Glutamatergic neuron (in vitro differentiated cells): ENCODE measurements around the gene TEDC1. TPM values are rescaled to one million over a fixed set of nuclear protein-coding genes. Genes with fewer than 3 reads are reported as not detected.

Experiments used
- DNase-seq: peaks from one replicate; pipeline ENCODE4 v3.0.0; 2022
- H3K27ac Mint-ChIP-seq: one replicate; pipeline ENCODE4 v1.8.0; 2020; ENCODE audit warnings: mild to moderate bottlenecking, mixed read lengths, inconsistent platforms; ENCODE audit not compliant: unreplicated experiment
- H3K27me3 Mint-ChIP-seq: one replicate; pipeline ENCODE4 v1.8.0; 2020; ENCODE audit warnings: mild to moderate bottlenecking, moderate library complexity, mixed read lengths, inconsistent platforms; ENCODE audit not compliant: unreplicated experiment
- H3K36me3 Mint-ChIP-seq: one replicate; pipeline ENCODE4 v1.8.0; 2020; ENCODE audit warnings: mild to moderate bottlenecking, mixed read lengths, inconsistent platforms; ENCODE audit not compliant: unreplicated experiment
- H3K4me1 Mint-ChIP-seq: one replicate; pipeline ENCODE4 v1.8.0; 2020; ENCODE audit warnings: mild to moderate bottlenecking, low read depth, mixed read lengths, inconsistent platforms; ENCODE audit not compliant: unreplicated experiment
- H3K4me3 Mint-ChIP-seq: one replicate; pipeline ENCODE4 v1.8.0; 2020; ENCODE audit warnings: mild to moderate bottlenecking, mixed read lengths, inconsistent platforms; ENCODE audit not compliant: unreplicated experiment
- H3K9me3 Mint-ChIP-seq: one replicate; pipeline ENCODE4 v1.8.0; 2020; ENCODE audit warnings: mild to moderate bottlenecking, moderate library complexity, mixed read lengths, inconsistent platforms; ENCODE audit not compliant: unreplicated experiment
- CTCF ChIP-seq: fragments of 200-600 bp; sonication (generic); IDR thresholded peaks from one replicate; pipeline ENCODE4 v1.5.0; 2021; ENCODE audit not compliant: partially characterized antibody, unreplicated experiment
- total RNA-seq: library from RNA; stranded (reverse); fragmentation: NEBNext Ultra II Directional; extraction: Animal tissue kit (Norgen Biotek cat#: 25700); gene quantifications from one replicate; pipeline ENCODE4 v1.2.1, GENCODE V29; 2021; ENCODE audit not compliant: unreplicated experiment

The TEDC1 gene
- total RNA-seq, 1 donor from 2014 or later, result 13.8 TPM

GRCh38 chr14:105505101-105505500 lies 14.1 kb downstream of the TEDC1 start:
- peaks cover 5% of the 10 kb centered on the region for H3K27me3 Mint-ChIP-seq
- no peaks in the 10 kb centered on the region for H3K36me3 Mint-ChIP-seq
- no peak for TF ChIP-seq CTCF

GRCh38 chr14:105507247-105507646 lies 16.2 kb downstream of the TEDC1 start:
- TF ChIP-seq CTCF, result no peak

More at GRCh38 chr14:105505101-105505500, 14.1 kb downstream of the TEDC1 start:
- no peaks in the 10 kb centered on the region for H3K4me1 Mint-ChIP-seq
- peaks cover 8% of the 10 kb centered on the region for H3K9me3 Mint-ChIP-seq
- H3K27ac Mint-ChIP-seq, result no peak overlapping the region
- no peak overlapping the region for H3K4me3 Mint-ChIP-seq
- no peak for DNase-seq

GRCh38 chr14:105508069-105508468 lies 17.0 kb downstream of the TEDC1 start:
- no peak for TF ChIP-seq CTCF
- Mint-ChIP-seq H3K4me1 (no peaks in the 10 kb centered on the region), H3K4me3 (no peak overlapping the region), H3K27ac (no peak overlapping the region), H3K9me3 (peaks cover 8% of the 10 kb centered on the region), H3K27me3 (peaks cover 6% of the 10 kb centered on the region), H3K36me3 (no peaks in the 10 kb centered on the region)
- DNase-seq, result no peak

More at GRCh38 chr14:105507247-105507646, 16.2 kb downstream of the TEDC1 start:
- no peak for DNase-seq
- no peak overlapping the region for H3K4me3 Mint-ChIP-seq
- H3K27me3 Mint-ChIP-seq, result peaks cover 9% of the 10 kb centered on the region
- peaks cover 8% of the 10 kb centered on the region for H3K9me3 Mint-ChIP-seq
- no peaks in the 10 kb centered on the region for H3K4me1 Mint-ChIP-seq
- H3K36me3 Mint-ChIP-seq, result no peaks in the 10 kb centered on the region
- no peak overlapping the region for H3K27ac Mint-ChIP-seq

GRCh38 chr14:105508601-105509000 lies 17.6 kb downstream of the TEDC1 start:
- TF ChIP-seq CTCF, result no peak
- Mint-ChIP-seq H3K27ac (no peak overlapping the region), H3K27me3 (peaks cover 6% of the 10 kb centered on the region)

GRCh38 chr14:105517096-105517495 lies 26.1 kb downstream of the TEDC1 start:
- Mint-ChIP-seq H3K27ac (no peak overlapping the region), H3K4me3 (no peak overlapping the region), H3K36me3 (peaks cover 9% of the 10 kb centered on the region), H3K27me3 (peaks cover 6% of the 10 kb centered on the region), H3K4me1 (no peaks in the 10 kb centered on the region), H3K9me3 (peaks cover 5% of the 10 kb centered on the region)
- no peak for TF ChIP-seq CTCF
- no peak for DNase-seq

More at GRCh38 chr14:105508601-105509000, 17.6 kb downstream of the TEDC1 start:
- Mint-ChIP-seq H3K4me3 (no peak overlapping the region), H3K36me3 (no peaks in the 10 kb centered on the region), H3K4me1 (no peaks in the 10 kb centered on the region), H3K9me3 (peaks cover 5% of the 10 kb centered on the region)
- no peak for DNase-seq
